ENCODE results near the gene NALCN. TPM values are rescaled to one million over a fixed set of nuclear protein-coding genes. Genes with fewer than 3 reads are reported as not detected.

NALCN gene
- total RNA-seq, 1 donor from 2014 or later, result 0.12 TPM

DNA sequence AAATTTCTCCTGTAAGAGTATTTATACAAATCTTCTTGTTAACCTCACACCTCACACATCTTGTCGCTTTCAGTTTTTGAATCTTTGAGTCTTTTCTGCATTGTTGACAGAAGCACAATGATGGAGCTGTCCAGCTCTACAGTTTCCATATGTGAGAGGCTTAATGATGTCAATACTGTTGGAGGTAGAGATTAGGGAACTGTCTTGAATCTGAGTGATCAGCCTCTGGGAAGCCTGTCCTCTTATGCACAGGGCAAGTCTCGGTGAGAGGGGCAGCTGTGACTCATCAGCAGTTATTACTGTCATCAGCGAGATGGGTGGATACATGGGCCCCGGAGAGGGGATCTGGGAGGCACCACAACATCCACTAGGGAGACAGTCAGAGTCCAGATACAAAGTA, 31.5 kb upstream of the NALCN start:
- TF ChIP-seq, protein P1, sequence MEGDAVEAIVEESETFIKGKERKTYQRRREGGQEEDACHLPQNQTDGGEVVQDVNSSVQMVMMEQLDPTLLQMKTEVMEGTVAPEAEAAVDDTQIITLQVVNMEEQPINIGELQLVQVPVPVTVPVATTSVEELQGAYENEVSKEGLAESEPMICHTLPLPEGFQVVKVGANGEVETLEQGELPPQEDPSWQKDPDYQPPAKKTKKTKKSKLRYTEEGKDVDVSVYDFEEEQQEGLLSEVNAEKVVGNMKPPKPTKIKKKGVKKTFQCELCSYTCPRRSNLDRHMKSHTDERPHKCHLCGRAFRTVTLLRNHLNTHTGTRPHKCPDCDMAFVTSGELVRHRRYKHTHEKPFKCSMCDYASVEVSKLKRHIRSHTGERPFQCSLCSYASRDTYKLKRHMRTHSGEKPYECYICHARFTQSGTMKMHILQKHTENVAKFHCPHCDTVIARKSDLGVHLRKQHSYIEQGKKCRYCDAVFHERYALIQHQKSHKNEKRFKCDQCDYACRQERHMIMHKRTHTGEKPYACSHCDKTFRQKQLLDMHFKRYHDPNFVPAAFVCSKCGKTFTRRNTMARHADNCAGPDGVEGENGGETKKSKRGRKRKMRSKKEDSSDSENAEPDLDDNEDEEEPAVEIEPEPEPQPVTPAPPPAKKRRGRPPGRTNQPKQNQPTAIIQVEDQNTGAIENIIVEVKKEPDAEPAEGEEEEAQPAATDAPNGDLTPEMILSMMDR (IDR thresholded peaks at IDR 0.05; ENCODE audit: unreplicated experiment), result no peak
- Mint-ChIP-seq H3K27me3 (no peaks in the 10 kb centered on the region), H3K36me3 (ENCODE audit: insufficient read depth) (no peaks in the 10 kb centered on the region), H3K9me3 (ENCODE audit: low read depth) (no peaks in the 10 kb centered on the region), H3K4me3 (ENCODE audit: low read depth) (no peak overlapping the region), H3K27ac (no peak overlapping the region), H3K4me1 (ENCODE audit: low read depth) (no peaks in the 10 kb centered on the region)
- DNase-seq (ENCODE audit: low spot score, unreplicated experiment), result no peak

DNA sequence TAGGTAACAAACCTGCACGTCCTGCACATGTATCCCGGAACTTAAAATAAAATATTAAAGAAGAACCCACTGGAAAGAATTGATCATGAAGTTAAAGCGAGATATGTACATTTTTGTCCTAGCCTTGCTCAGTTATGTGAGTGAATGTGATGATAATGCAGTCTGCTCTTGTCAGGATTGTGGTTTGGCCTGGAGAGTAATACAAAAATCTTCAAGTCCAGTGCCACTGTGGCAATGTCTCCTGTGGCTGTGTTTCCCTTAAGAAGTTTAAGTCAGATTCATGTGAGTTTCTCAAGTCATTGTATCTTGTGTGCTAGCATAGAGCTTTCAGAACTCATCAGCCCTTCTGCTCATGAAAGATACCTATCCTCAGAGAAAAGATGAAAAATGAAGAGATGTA, 18.2 kb upstream of the NALCN start:
- Mint-ChIP-seq H3K9me3 (ENCODE audit: low read depth) (no peaks in the 10 kb centered on the region), H3K27me3 (peaks cover 2% of the 10 kb centered on the region), H3K36me3 (ENCODE audit: insufficient read depth) (no peaks in the 10 kb centered on the region), H3K27ac (no peak overlapping the region), H3K4me1 (ENCODE audit: low read depth) (no peaks in the 10 kb centered on the region), H3K4me3 (ENCODE audit: low read depth) (no peak overlapping the region)
- TF ChIP-seq, protein P1 (IDR thresholded peaks at IDR 0.05; ENCODE audit: unreplicated experiment), result no peak
- DNase-seq (ENCODE audit: low spot score, unreplicated experiment), result no peak

DNA sequence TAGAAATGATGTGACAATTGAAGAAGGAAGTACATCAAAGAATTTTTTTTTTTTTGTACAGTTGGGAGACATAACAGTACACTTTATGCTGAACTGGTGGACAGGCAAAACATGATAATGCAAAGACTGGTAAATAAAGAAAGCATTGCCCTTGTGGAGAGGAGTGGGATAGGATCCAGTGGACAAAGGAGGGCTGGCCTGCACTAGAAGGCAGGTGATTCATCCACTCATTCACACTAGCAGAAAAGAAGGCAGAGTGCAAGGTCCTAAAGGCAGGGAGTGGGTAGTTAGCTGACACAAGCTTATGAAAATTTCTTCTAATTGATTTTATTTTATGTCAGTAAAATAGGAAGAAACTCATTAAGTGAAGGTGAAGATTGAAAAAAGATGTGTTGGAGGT, 17.6 kb upstream of the NALCN start:
- Mint-ChIP-seq H3K4me1 (ENCODE audit: low read depth) (no peaks in the 10 kb centered on the region), H3K36me3 (ENCODE audit: insufficient read depth) (no peaks in the 10 kb centered on the region), H3K27me3 (peaks cover 3% of the 10 kb centered on the region), H3K4me3 (ENCODE audit: low read depth) (no peak overlapping the region), H3K27ac (no peak overlapping the region), H3K9me3 (ENCODE audit: low read depth) (no peaks in the 10 kb centered on the region)
- TF ChIP-seq, protein P1 (IDR thresholded peaks at IDR 0.05; ENCODE audit: unreplicated experiment), result no peak
- no peak for DNase-seq (ENCODE audit: low spot score, unreplicated experiment)

DNA sequence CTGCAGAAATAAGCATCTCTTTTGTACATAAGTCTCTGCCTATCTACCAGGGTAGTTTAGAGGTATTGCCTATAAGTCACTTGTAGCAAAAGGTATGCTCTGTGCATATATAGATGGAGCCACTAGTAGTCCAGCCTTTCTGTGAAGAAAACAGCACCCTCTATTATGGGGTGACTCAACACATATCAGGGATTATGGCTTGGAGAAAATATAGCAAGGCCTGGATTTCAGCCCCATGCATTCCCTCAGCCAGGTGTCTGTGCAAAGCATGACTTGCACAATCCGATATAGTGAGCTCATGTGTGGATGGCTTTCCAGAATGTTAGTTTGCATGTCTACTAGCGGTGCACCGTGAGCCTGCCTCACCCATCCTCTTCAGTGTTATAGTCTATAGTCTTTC, 13.4 kb upstream of the NALCN start:
- H3K4me3 Mint-ChIP-seq (ENCODE audit: low read depth), result no peak overlapping the region
- no peaks in the 10 kb centered on the region for H3K9me3 Mint-ChIP-seq (ENCODE audit: low read depth)
- DNase-seq (ENCODE audit: low spot score, unreplicated experiment), result no peak
- TF ChIP-seq, protein P1 (IDR thresholded peaks at IDR 0.05; ENCODE audit: unreplicated experiment), result no peak
- peaks cover 2% of the 10 kb centered on the region for H3K4me1 Mint-ChIP-seq (ENCODE audit: low read depth)
- H3K27me3 Mint-ChIP-seq, result peaks cover 6% of the 10 kb centered on the region
- no peak overlapping the region for H3K27ac Mint-ChIP-seq
- H3K36me3 Mint-ChIP-seq (ENCODE audit: insufficient read depth), result no peaks in the 10 kb centered on the region

DNA sequence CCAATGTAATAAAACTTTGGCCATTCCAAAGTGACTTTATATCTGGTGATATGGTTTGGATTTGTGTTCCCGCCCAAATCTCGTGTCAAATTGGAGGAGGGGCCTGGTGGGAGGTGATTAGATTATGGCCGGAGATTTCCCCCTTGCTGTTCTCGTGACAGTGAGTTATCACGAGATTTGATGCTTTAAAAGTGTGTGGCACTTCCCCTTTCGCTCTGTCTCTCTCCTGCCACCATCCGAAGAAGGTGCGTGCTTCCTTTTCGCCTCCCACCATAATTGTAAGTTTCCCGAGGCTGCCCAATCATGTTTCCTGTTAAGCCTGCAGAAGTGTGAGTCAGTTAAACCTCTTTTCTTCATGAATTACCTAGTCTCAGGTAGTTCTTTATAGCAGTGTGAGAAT, 9.3 kb upstream of the NALCN start:
- TF ChIP-seq, protein P1 (IDR thresholded peaks at IDR 0.05; ENCODE audit: unreplicated experiment), result no peak
- Mint-ChIP-seq H3K9me3 (ENCODE audit: low read depth) (no peaks in the 10 kb centered on the region), H3K4me3 (ENCODE audit: low read depth) (no peak overlapping the region), H3K36me3 (ENCODE audit: insufficient read depth) (no peaks in the 10 kb centered on the region), H3K27me3 (peaks cover 4% of the 10 kb centered on the region), H3K4me1 (ENCODE audit: low read depth) (peaks cover 13% of the 10 kb centered on the region), H3K27ac (no peak overlapping the region)
- no peak for DNase-seq (ENCODE audit: low spot score, unreplicated experiment)
